PC-3 (cell line): ENCODE results near the gene MOK.

Experiments
- EZH2 ChIP-seq: fragments of 300-600 bp; sonication (generic); IDR thresholded peaks from one replicate; pipeline ENCODE4 v1.6.1; 2017; ENCODE audit warnings: antibody characterized with exemption, mild to moderate bottlenecking, low read length; ENCODE audit not compliant: unreplicated experiment
- EZH2phosphoT487 ChIP-seq: fragments of 300-600 bp; sonication (generic); IDR thresholded peaks from 2 replicates; pipeline ENCODE4 v1.6.1; 2018; ENCODE audit warnings: mild to moderate bottlenecking, antibody characterized with exemption, low read length, borderline replicate concordance
- TF ChIP-seq, protein P1 (sequence below): fragments of 300-600 bp; sonication (generic); conservative IDR thresholded peaks from 2 replicates; pipeline ENCODE4 v1.5.1; 2017; ENCODE audit warnings: antibody characterized with exemption, low read depth, mild to moderate bottlenecking, low read length

DNA sequence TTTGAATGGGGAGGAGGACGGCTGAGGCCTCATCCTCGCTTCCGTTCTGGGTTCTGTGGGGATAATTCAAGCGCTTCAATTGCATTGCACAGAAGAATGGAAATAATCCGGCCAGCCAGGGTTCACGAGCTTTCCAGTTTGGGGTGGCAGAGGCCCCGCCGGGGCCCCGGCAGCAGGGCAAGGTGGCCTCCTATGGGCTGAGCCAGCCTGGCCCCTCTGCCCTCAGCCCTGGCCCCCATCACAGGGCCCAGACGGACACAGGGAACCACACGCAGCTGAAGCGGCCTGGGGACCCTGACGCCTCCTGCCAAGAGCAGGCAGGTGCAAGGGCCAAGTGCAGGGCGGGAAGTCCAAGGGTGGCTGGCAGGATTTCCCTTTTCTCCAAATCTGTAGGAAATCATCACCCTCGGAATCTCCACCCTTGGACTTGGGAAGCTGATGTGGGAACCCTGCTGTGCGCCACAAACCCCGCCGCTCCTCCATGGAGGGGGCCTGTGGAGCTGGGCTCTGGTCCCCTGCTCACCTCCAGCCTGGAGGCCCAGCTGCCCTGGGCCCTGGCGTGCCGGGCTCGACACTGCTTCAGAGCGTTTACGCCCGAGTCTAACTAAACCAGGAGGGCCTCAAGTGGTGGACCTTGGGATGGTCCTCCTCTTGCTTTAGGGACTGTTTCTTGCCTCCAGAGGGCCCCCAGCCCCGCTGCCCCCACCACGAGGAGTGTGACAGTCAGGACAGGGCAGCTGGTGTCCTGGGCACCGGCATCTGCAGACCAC, 78.4 kb downstream of the MOK start:
- TF ChIP-seq, protein P1, sequence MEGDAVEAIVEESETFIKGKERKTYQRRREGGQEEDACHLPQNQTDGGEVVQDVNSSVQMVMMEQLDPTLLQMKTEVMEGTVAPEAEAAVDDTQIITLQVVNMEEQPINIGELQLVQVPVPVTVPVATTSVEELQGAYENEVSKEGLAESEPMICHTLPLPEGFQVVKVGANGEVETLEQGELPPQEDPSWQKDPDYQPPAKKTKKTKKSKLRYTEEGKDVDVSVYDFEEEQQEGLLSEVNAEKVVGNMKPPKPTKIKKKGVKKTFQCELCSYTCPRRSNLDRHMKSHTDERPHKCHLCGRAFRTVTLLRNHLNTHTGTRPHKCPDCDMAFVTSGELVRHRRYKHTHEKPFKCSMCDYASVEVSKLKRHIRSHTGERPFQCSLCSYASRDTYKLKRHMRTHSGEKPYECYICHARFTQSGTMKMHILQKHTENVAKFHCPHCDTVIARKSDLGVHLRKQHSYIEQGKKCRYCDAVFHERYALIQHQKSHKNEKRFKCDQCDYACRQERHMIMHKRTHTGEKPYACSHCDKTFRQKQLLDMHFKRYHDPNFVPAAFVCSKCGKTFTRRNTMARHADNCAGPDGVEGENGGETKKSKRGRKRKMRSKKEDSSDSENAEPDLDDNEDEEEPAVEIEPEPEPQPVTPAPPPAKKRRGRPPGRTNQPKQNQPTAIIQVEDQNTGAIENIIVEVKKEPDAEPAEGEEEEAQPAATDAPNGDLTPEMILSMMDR, result no peak
- TF ChIP-seq EZH2phosphoT487, result no peak
- no peak for TF ChIP-seq EZH2
